ENCODE measurements around the gene EMP1. TPM values are rescaled to one million over a fixed set of nuclear protein-coding genes. Genes with fewer than 3 reads are reported as not detected.

Gene EMP1
- polyA plus RNA-seq, 1 donor from 2014 or later: 0.33 TPM

DNA sequence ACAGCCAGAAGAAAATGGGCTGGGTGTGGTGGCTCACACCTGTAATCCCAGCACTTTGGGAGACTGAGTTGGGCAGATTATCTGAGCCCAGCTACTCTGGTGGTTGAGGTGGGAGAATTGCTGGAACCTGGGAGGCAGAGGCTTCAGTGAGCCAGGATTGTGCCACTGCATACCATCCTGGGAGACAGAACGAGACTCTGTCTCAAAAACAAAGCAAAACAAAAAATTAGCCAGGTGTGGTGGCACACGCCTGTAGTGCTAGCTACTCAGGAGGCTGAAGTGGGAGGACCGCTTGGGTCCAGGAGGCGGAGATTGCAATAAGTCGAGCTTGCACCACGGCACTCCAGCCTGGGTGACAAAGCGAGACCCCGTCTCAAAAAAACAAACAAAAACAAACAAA is 3.8 kb upstream of the EMP1 start:
- Histone ChIP-seq H3K9me2 (ENCODE audit: insufficient read depth, low read length) (no peaks in the 10 kb centered on the region), H3K4me2 (ENCODE audit: low read length) (no peak overlapping the region), H3K27ac (ENCODE audit: low read length) (no peak overlapping the region), H3K79me2 (replicated peaks; ENCODE audit: insufficient read depth, low read length) (no peaks in the 10 kb centered on the region), H3K27me3 (ENCODE audit: insufficient read depth, low read depth, low read length) (no peaks in the 10 kb centered on the region), H4K20me1 (ENCODE audit: insufficient read depth) (no peaks in the 10 kb centered on the region), H3K9me3 (ENCODE audit: low read length) (no peaks in the 10 kb centered on the region), H3K4me3 (ENCODE audit: low read length) (no peak overlapping the region), H3F3A (ENCODE audit: insufficient read depth, low read length, poor library complexity, severe bottlenecking) (no peaks in the 10 kb centered on the region), H3K36me3 (ENCODE audit: insufficient read depth, low read length) (no peaks in the 10 kb centered on the region), H3K9ac (ENCODE audit: low read length) (no peak overlapping the region), H2AFZ (ENCODE audit: low read depth, low read length) (no peak overlapping the region)
- TF ChIP-seq RAD21 (conservative IDR thresholded peaks at IDR 0.05) (no peak), REST (IDR thresholded peaks at IDR 0.05; ENCODE audit: borderline replicate concordance) (no peak), POLR2AphosphoS5 (IDR thresholded peaks at IDR 0.05) (no peak), EZH2 (IDR thresholded peaks at IDR 0.05; ENCODE audit: borderline replicate concordance, insufficient read depth, low read length, poor library complexity, severe bottlenecking) (no peak), EP300 (conservative IDR thresholded peaks at IDR 0.05; ENCODE audit: poor library complexity, severe bottlenecking) (no peak), CTCF (IDR thresholded peaks at IDR 0.05; ENCODE audit: poor library complexity, severe bottlenecking) (no peak), SMC3 (conservative IDR thresholded peaks at IDR 0.05; ENCODE audit: poor library complexity) (no peak), MXI1 (conservative IDR thresholded peaks at IDR 0.05; ENCODE audit: poor library complexity, severe bottlenecking) (no peak)

GRCh38 chr12:13193505-13194231 is 2.9 kb upstream of the EMP1 start:
- Histone ChIP-seq H2AFZ (ENCODE audit: low read depth, low read length) (no peak overlapping the region), H3K9me3 (ENCODE audit: low read length) (no peaks in the 10 kb centered on the region), H3F3A (ENCODE audit: insufficient read depth, low read length, poor library complexity, severe bottlenecking) (no peaks in the 10 kb centered on the region), H3K9me2 (ENCODE audit: insufficient read depth, low read length) (no peaks in the 10 kb centered on the region), H3K9ac (ENCODE audit: low read length) (no peak overlapping the region), H3K27ac (ENCODE audit: low read length) (no peak overlapping the region), H3K4me3 (ENCODE audit: low read length) (no peak overlapping the region), H4K20me1 (ENCODE audit: insufficient read depth) (no peaks in the 10 kb centered on the region), H3K36me3 (ENCODE audit: insufficient read depth, low read length) (no peaks in the 10 kb centered on the region), H3K4me2 (ENCODE audit: low read length) (no peak overlapping the region), H3K27me3 (ENCODE audit: insufficient read depth, low read depth, low read length) (no peaks in the 10 kb centered on the region), H3K79me2 (replicated peaks; ENCODE audit: insufficient read depth, low read length) (no peaks in the 10 kb centered on the region)
- TF ChIP-seq EP300 (conservative IDR thresholded peaks at IDR 0.05; ENCODE audit: poor library complexity, severe bottlenecking): no peak
- TF ChIP-seq SMC3 (conservative IDR thresholded peaks at IDR 0.05; ENCODE audit: poor library complexity): no peak
- no peak for TF ChIP-seq REST (IDR thresholded peaks at IDR 0.05; ENCODE audit: borderline replicate concordance)
- no peak for TF ChIP-seq POLR2AphosphoS5 (IDR thresholded peaks at IDR 0.05)
- TF ChIP-seq MXI1 (conservative IDR thresholded peaks at IDR 0.05; ENCODE audit: poor library complexity, severe bottlenecking): no peak
- TF ChIP-seq RAD21 (conservative IDR thresholded peaks at IDR 0.05): no peak
- no peak for TF ChIP-seq CTCF (IDR thresholded peaks at IDR 0.05; ENCODE audit: poor library complexity, severe bottlenecking)
- no peak for TF ChIP-seq TAF1 (IDR thresholded peaks at IDR 0.05; ENCODE audit: low read depth)
- TF ChIP-seq EZH2 (IDR thresholded peaks at IDR 0.05; ENCODE audit: borderline replicate concordance, insufficient read depth, low read length, poor library complexity, severe bottlenecking): no peak
